Fibroblast of pulmonary artery (primary cell): ENCODE results near the gene ACVR1.
A peak's percentile ranks its signal among the peaks of the same experiment; 100 is the strongest.
"Not testable (repeated sequence)": the region's sequence is repeated elsewhere in the genome, so short reads cannot be mapped to it uniquely, and the experiment has no call there.

ENCODE experiments used
- DNase-seq: peaks from one replicate; pipeline ENCODE4 v3.0.0-alpha.2; 2010; ENCODE audit warnings: low read depth
- H3K4me3 ChIP-seq: replicated peaks from 2 replicates; pipeline ENCODE4 v1.5.1; 2011; ENCODE audit warnings: low read depth, mild to moderate bottlenecking, control low read depth, low read length, moderate library complexity
- CTCF ChIP-seq: IDR thresholded peaks from 2 replicates; pipeline ENCODE4 v1.5.1; 2011; ENCODE audit warnings: mild to moderate bottlenecking, control low read depth, low read length, inconsistent platforms; ENCODE audit errors: missing control alignments

Gene ACVR1

GRCh38 chr2:157827377-157827776 is 48.8 kb downstream of the ACVR1 start:
- H3K4me3 ChIP-seq: no peak overlapping the region
- no peak for TF ChIP-seq CTCF
- no peak for DNase-seq

GRCh38 chr2:157826644-157827043 is 49.5 kb downstream of the ACVR1 start:
- H3K4me3 ChIP-seq, DNase-seq: not testable (repeated sequence)

GRCh38 chr2:157825885-157826284 is 50.2 kb downstream of the ACVR1 start:
- H3K4me3 ChIP-seq: no peak overlapping the region
- peak; percentile 47 for DNase-seq
- no peak for TF ChIP-seq CTCF

GRCh38 chr2:157822993-157823392 is 53.1 kb downstream of the ACVR1 start:
- peak; percentile 82 for DNase-seq
- H3K4me3 ChIP-seq: no peak overlapping the region
- TF ChIP-seq CTCF: no peak

- DNase-seq: no peak
- no peak overlapping the region for H3K4me3 ChIP-seq
- TF ChIP-seq CTCF: no peak
Measured at GRCh38 chr2:157822533-157822932, 53.6 kb downstream of the ACVR1 start.

GRCh38 chr2:157821519-157822131 is 54.5 kb downstream of the ACVR1 start:
- DNase-seq: no peak
- TF ChIP-seq CTCF: no peak
- H3K4me3 ChIP-seq: no peak overlapping the region

GRCh38 chr2:157820193-157820592 is 55.9 kb downstream of the ACVR1 start:
- no peak overlapping the region for H3K4me3 ChIP-seq
- TF ChIP-seq CTCF: no peak
- no peak for DNase-seq

GRCh38 chr2:157819761-157820160 is 56.4 kb downstream of the ACVR1 start:
- DNase-seq: no peak
- H3K4me3 ChIP-seq: no peak overlapping the region
- no peak for TF ChIP-seq CTCF
